GM18505 (cell line): ENCODE data around the gene ACSF3.
"Not testable (repeated sequence)": the region's sequence is repeated elsewhere in the genome, so short reads cannot be mapped to it uniquely, and the experiment has no call there.

Experiments used
- ATAC-seq: cut with Tn5 transposase; IDR thresholded peaks from one replicate; pipeline ENCODE4 v1.9.1; 2021; ENCODE audit not compliant: unreplicated experiment
- POLR2A ChIP-seq: IDR thresholded peaks from 4 replicates; pipeline ENCODE4 v1.6.1; 2011; ENCODE audit warnings: borderline replicate concordance; ENCODE audit not compliant: insufficient read depth, insufficient read length; ENCODE audit errors: extremely low read depth

ACSF3 gene

GRCh38 chr16:89156740-89157645 lies 63.3 kb downstream of the ACSF3 start:
- no peak for ATAC-seq
- no peak for TF ChIP-seq POLR2A

- TF ChIP-seq POLR2A = no peak
- no peak for ATAC-seq
These were observed 64.1 kb downstream of the ACSF3 start for GRCh38 chr16:89157778-89158177.

- TF ChIP-seq POLR2A = no peak
- ATAC-seq = no peak
These were observed 65.6 kb downstream of the ACSF3 start for GRCh38 chr16:89159066-89159849.

GRCh38 chr16:89159850-89160354 lies 66.2 kb downstream of the ACSF3 start:
- no peak for ATAC-seq
- no peak for TF ChIP-seq POLR2A

GRCh38 chr16:89160977-89161701 lies 67.5 kb downstream of the ACSF3 start:
- ATAC-seq = no peak
- no peak for TF ChIP-seq POLR2A

GRCh38 chr16:89161763-89162713 lies 68.4 kb downstream of the ACSF3 start:
- TF ChIP-seq POLR2A = no peak
- ATAC-seq = no peak

- no peak for ATAC-seq
- TF ChIP-seq POLR2A = no peak
These were observed 69.6 kb downstream of the ACSF3 start for GRCh38 chr16:89163297-89163696.

GRCh38 chr16:89164436-89164835 lies 70.8 kb downstream of the ACSF3 start:
- no peak for ATAC-seq
- TF ChIP-seq POLR2A = no peak

- TF ChIP-seq POLR2A = no peak
- ATAC-seq = no peak
These were observed 71.4 kb downstream of the ACSF3 start for GRCh38 chr16:89164847-89165680.

- ATAC-seq = not testable (repeated sequence)
These were observed 72.0 kb downstream of the ACSF3 start for GRCh38 chr16:89165681-89165979.

- no peak for ATAC-seq
- TF ChIP-seq POLR2A = no peak
These were observed 73.2 kb downstream of the ACSF3 start for GRCh38 chr16:89166696-89167424.
